ENCODE results near the gene NCMAP. TPM values are rescaled to one million over a fixed set of nuclear protein-coding genes. Genes with fewer than 3 reads are reported as not detected.
"Not testable (repeated sequence)": the region's sequence is repeated elsewhere in the genome, so short reads cannot be mapped to it uniquely, and the experiment has no call there.

Gene NCMAP
- total and polyA plus RNA-seq, 2 of the 8 experiments (the other 6 are each of a cell fraction or from before 2014, with no cell fraction given): 0.21 to 0.39 TPM

- not testable (repeated sequence) for H2BK20ac ChIP-seq (ENCODE audit: low read length); H3K36me3 ChIP-seq (ENCODE audit: control insufficient read depth in 2 of 4, insufficient read depth in 4 of 4, low read length in 3 of 4); H2BK12ac ChIP-seq (ENCODE audit: low read depth, low read length); H3K79me2 ChIP-seq (ENCODE audit: control insufficient read depth in 1 of 2, insufficient read depth in 2 of 2, low read length in 2 of 2); H3K56ac ChIP-seq (replicated peaks; ENCODE audit: insufficient read length, low read depth, low read length); H3K4me2 ChIP-seq (ENCODE audit: insufficient read depth in 1 of 2, low read depth in 2 of 2, low read length in 2 of 2); H4K91ac ChIP-seq (replicated peaks; ENCODE audit: insufficient read length, low read length); H3K27ac ChIP-seq (ENCODE audit: low read depth, low read length); H3K18ac ChIP-seq (ENCODE audit: extremely low read depth, low read length); H3K27me3 ChIP-seq (replicated peaks in 1 of 4; ENCODE audit: control insufficient read depth in 3 of 4, extremely low read depth in 1 of 4, insufficient read depth in 3 of 4, low read length in 3 of 4); H2BK120ac ChIP-seq (replicated peaks; ENCODE audit: low read depth, low read length); H3K4me1 ChIP-seq (replicated peaks in 1 of 4; ENCODE audit: control insufficient read depth in 3 of 4, insufficient read depth in 4 of 4, low read length in 3 of 4); H3K23me2 ChIP-seq (ENCODE audit: low read depth, low read length); H2AK5ac ChIP-seq (ENCODE audit: low read depth, low read length); H2AFZ ChIP-seq (ENCODE audit: low read length); DNase-seq (ENCODE audit: low read depth in 1 of 2, low spot score in 2 of 2); H4K20me1 ChIP-seq (replicated peaks in 1 of 2; ENCODE audit: control insufficient read depth in 1 of 2, insufficient read depth in 2 of 2, low read length in 2 of 2); H3K4ac ChIP-seq (replicated peaks; ENCODE audit: insufficient read length, low read depth, low read length); H4K8ac ChIP-seq (ENCODE audit: extremely low read depth, insufficient read depth, low read length); FAIRE-seq; H3K14ac ChIP-seq (ENCODE audit: insufficient read length); H3K79me1 ChIP-seq (ENCODE audit: low read depth, low read length); H4K5ac ChIP-seq (ENCODE audit: insufficient read length, low read depth, low read length); H3K9me3 ChIP-seq (ENCODE audit: insufficient read depth in 2 of 2, low read depth in 1 of 2, low read length in 1 of 2); H2BK5ac ChIP-seq (ENCODE audit: low read depth, low read length); H3K4me3 ChIP-seq (ENCODE audit: extremely low read depth in 1 of 4, insufficient read depth in 2 of 4, low read depth in 3 of 4, low read length in 4 of 4); H2BK15ac ChIP-seq (ENCODE audit: low read length); H3K23ac ChIP-seq (ENCODE audit: insufficient read length)
- CTCF ChIA-PET (ENCODE audit: partially characterized antibody): interaction anchor here (1.2 to 10.9 kb wide), 4 partner anchors 12 to 100 kb away, joined by 4 to 85 read pairs (median 4); partner anchors contain the start of gene NIPAL3
- H3K9ac ChIP-seq (replicated peaks in 1 of 4; ENCODE audit: extremely low read depth in 1 of 4, low read depth in 3 of 4, low read length in 3 of 4): 0 out of 7 replicates have a peak overlapping the region, but pooled peaks of 1 of the 4 experiments have one; percentile 13
- POLR2A ChIA-PET (ENCODE audit: partially characterized antibody): interaction anchor here (1.9 kb wide), 1 partner anchor 13 kb away, joined by 4 read pairs; the partner anchor contains the start of gene RCAN3
- WGBS, 2 experiments (ENCODE audit: extremely low coverage in 1 of 2, insufficient coverage in 1 of 2, insufficient read length in 1 of 2, insufficient replicate concordance in 2 of 2, low coverage in 1 of 2, low lambda C conversion rate in 2 of 2, missing lambda C conversion rate in 1 of 2): 87% methylated on average over 14 of the region's 14 CpGs; no CpG with 5 or more reads in 1 of the 2 experiments
Observed at GRCh38 chr1:24515671-24516209, 40.1 kb upstream of the NCMAP start.

Data from H1 (cell line).